ENCODE data around the gene OCEL1.

Gene OCEL1

GRCh38 chr19:17200408-17201079, 25.5 kb upstream of the OCEL1 start:
- TF ChIP-seq, protein P1, sequence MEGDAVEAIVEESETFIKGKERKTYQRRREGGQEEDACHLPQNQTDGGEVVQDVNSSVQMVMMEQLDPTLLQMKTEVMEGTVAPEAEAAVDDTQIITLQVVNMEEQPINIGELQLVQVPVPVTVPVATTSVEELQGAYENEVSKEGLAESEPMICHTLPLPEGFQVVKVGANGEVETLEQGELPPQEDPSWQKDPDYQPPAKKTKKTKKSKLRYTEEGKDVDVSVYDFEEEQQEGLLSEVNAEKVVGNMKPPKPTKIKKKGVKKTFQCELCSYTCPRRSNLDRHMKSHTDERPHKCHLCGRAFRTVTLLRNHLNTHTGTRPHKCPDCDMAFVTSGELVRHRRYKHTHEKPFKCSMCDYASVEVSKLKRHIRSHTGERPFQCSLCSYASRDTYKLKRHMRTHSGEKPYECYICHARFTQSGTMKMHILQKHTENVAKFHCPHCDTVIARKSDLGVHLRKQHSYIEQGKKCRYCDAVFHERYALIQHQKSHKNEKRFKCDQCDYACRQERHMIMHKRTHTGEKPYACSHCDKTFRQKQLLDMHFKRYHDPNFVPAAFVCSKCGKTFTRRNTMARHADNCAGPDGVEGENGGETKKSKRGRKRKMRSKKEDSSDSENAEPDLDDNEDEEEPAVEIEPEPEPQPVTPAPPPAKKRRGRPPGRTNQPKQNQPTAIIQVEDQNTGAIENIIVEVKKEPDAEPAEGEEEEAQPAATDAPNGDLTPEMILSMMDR (IDR thresholded peaks at IDR 0.05; ENCODE audit: low read depth, low read length, missing control alignments) = no peak
- no peak for DNase-seq (ENCODE audit: extremely low read depth, low read depth)
- H3K4me3 ChIP-seq (replicated peaks; ENCODE audit: low read depth, low read length) = no peak overlapping the region

DNA sequence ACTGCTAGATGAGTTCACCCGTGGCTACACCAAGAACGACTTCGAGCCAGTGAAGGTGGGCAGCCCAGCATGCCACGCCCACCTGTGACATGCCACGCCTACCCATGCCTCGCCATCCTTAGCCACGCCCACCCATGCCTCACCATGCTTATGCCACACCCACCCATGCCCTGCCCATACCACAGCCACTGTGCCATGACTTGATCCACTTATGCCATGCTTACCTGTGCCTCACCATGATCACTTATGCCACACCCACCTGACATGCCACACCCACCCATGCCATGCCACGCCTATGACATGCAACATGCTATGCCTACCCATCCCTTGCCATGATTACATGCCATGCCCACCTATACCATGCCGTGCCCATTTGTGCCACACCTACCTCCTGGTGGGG, 23.8 kb upstream of the OCEL1 start:
- H3K4me3 ChIP-seq (replicated peaks; ENCODE audit: low read depth, low read length) = no peak overlapping the region
- TF ChIP-seq, protein P1 (IDR thresholded peaks at IDR 0.05; ENCODE audit: low read depth, low read length, missing control alignments) = no peak
- no peak for DNase-seq (ENCODE audit: extremely low read depth, low read depth)

GRCh38 chr19:17202713-17203112, 23.3 kb upstream of the OCEL1 start:
- TF ChIP-seq, protein P1 (IDR thresholded peaks at IDR 0.05; ENCODE audit: low read depth, low read length, missing control alignments) = no peak
- no peak for DNase-seq (ENCODE audit: extremely low read depth, low read depth)
- H3K4me3 ChIP-seq (replicated peaks; ENCODE audit: low read depth, low read length) = no peak overlapping the region

DNA sequence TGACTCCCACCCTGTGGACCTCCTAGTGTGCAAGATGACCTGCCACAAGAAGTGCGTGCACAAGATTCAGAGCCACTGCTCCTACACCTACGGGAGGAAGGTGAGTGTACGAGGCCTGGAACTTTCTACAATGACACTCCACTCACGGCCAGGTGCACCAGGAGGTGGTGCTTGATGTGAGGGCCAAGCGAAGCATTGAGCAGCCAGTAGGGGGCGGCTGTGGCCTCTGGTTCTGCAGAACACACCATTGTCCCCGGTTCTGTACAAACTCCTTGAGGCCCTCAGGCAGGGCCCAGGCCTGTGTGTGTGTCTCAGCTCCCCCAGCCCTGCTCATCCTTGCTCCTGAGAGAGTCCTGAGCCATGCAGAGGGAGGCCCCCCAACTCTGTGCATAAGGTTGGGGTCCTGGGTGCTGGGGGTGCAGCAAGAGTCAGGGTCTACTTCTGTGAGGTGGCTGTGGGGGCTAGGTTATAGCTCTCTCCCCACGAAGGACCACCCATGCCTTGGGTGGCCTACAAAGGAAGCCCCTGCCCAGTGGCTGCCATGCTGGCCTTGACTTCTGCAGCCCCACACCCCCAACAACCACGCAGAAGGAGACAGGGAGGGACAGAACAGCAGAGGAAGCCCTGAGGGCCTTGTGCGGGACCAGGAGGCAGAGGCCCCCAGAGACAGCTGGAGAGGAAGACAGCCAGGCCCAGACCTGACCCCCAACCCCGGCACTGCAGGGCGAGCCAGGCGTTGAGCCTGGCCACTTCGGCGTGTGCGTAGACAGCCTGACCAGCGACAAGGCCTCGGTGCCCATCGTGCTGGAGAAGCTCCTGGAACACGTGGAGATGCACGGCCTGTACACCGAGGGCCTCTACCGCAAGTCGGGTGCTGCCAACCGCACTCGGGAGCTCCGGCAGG, 20.5 kb upstream of the OCEL1 start:
- DNase-seq (ENCODE audit: extremely low read depth, low read depth) = no peak
- TF ChIP-seq, protein P1 (IDR thresholded peaks at IDR 0.05; ENCODE audit: low read depth, low read length, missing control alignments) = peak; percentile 74
- no peak overlapping the region for H3K4me3 ChIP-seq (replicated peaks; ENCODE audit: low read depth, low read length)

DNA sequence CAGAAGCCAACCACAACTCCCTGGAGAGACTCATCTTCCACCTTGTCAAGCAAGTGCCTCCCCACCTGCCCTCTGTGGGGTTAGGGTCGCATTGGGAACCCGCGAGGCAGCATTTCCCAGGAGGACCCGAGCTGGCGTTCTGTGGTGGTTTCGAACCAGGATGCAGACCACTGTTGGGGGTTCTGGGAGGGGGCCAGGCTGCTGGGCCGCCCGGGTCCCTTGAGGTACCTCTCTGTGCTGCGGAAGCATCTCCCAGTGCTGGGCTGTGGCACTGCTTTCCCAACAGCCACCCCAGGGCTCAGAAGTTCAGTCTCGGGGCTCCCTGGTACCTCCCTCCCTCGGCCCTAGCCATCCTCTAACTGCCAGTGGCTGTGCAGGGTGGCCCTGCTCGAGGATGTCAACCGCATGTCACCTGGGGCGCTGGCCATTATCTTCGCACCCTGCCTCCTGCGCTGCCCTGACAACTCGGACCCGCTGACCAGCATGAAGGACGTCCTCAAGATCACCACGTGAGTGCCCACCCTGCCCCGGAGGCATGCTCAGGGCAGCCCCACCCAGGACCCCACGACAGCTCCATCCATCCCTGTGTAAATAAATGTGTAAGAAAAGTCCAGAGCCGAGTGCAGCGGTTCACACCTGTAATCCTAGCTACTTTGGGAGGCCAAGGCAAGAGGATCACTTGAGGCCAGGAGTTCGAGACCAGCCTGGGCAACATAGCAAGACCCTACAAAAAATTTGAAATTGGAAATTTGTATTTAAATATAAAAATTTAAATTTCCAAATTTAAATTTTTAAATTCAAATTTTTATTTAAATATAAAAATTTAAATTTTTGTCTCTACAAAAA, 19.1 kb upstream of the OCEL1 start:
- no peak for DNase-seq (ENCODE audit: extremely low read depth, low read depth)
- TF ChIP-seq, protein P1 (IDR thresholded peaks at IDR 0.05; ENCODE audit: low read depth, low read length, missing control alignments) = no peak
- no peak overlapping the region for H3K4me3 ChIP-seq (replicated peaks; ENCODE audit: low read depth, low read length)
